WTC11 (cell line): ENCODE data around the gene XBP1. TPM values are rescaled to one million over a fixed set of nuclear protein-coding genes. Genes with fewer than 3 reads are reported as not detected.

Source experiments
- ATAC-seq: fragments of 200-7000 bp; cut with Tn5 transposase; 2 replicates; pipeline ENCODE4 v1.10.0; 2021; ENCODE audit warnings: mild to moderate bottlenecking, moderate library complexity
- CTCF ChIA-PET: fragments of 300-600 bp; sonication (Branson Sonifier 250); formaldehyde crosslinking; loops from one replicate; lab custom pipeline; 2021; ENCODE audit warnings: antibody characterized with exemption; lab: Charles Lee
- POLR2A ChIA-PET: fragments of 350-600 bp; sonication (Branson Sonifier 250); formaldehyde crosslinking; loops from one replicate; lab custom pipeline; 2021; ENCODE audit warnings: antibody characterized with exemption; lab: Charles Lee
- DNase-seq: peaks from one replicate; pipeline ENCODE4 v3.0.0; 2021; ENCODE audit warnings: low spot score
- H3K27ac Mint-ChIP-seq: 2 replicates; pipeline ENCODE4 v1.8.0; 2021; ENCODE audit warnings: mixed read lengths
- H3K27me3 Mint-ChIP-seq: 2 replicates; pipeline ENCODE4 v1.8.0; 2021; ENCODE audit warnings: low read depth, mild to moderate bottlenecking, moderate library complexity, mixed read lengths
- H3K36me3 Mint-ChIP-seq: 2 replicates; pipeline ENCODE4 v1.8.0; 2021; ENCODE audit warnings: mixed read lengths
- H3K4me1 Mint-ChIP-seq: 2 replicates; pipeline ENCODE4 v1.8.0; 2022; ENCODE audit warnings: mixed read lengths
- H3K4me3 Mint-ChIP-seq: 2 replicates; pipeline ENCODE4 v1.8.0; 2021; ENCODE audit warnings: mild to moderate bottlenecking, moderate library complexity, mixed read lengths
- H3K9me3 Mint-ChIP-seq: 2 replicates; pipeline ENCODE4 v1.8.0; 2021; ENCODE audit warnings: mixed read lengths
- CBFB ChIP-seq: sonication (generic); formaldehyde crosslinking; IDR thresholded peaks from 2 replicates; pipeline ENCODE4 v1.8.1; 2022; ENCODE audit warnings: mild to moderate bottlenecking, low read depth, missing genetic modification reagents
- ETV6 ChIP-seq: sonication (generic); formaldehyde crosslinking; IDR thresholded peaks from 2 replicates; pipeline ENCODE4 v1.8.1; 2022; ENCODE audit warnings: mild to moderate bottlenecking, missing genetic modification reagents
- RORB ChIP-seq: fragments of 250-450 bp; sonication (Bioruptor Pico); IDR thresholded peaks from 2 replicates; pipeline ENCODE4 v1.9.0; 2021; ENCODE audit warnings: mild to moderate bottlenecking
- TCF7 ChIP-seq: sonication (generic); formaldehyde crosslinking; IDR thresholded peaks from 2 replicates; pipeline ENCODE4 v1.8.0; 2022; ENCODE audit warnings: mild to moderate bottlenecking, low read depth, missing genetic modification reagents, moderate library complexity
- ZNF232 ChIP-seq: sonication (generic); formaldehyde crosslinking; IDR thresholded peaks from 2 replicates; pipeline ENCODE4 v1.8.0; 2022; ENCODE audit warnings: mild to moderate bottlenecking, missing genetic modification reagents
- ZNF396 ChIP-seq: fragments of 250-450 bp; sonication (Bioruptor Pico); IDR thresholded peaks from 2 replicates; pipeline ENCODE4 v1.8.0; 2021; ENCODE audit warnings: mild to moderate bottlenecking, moderate library complexity, borderline replicate concordance
- total RNA-seq: library from RNA; stranded (reverse); gene quantifications from 3 replicates; pipeline ENCODE4 v1.2.3, GENCODE V29; 2021
- TF ChIP-seq, protein P1 (sequence below): sonication (generic); formaldehyde crosslinking; IDR thresholded peaks from 2 replicates; pipeline ENCODE4 v1.8.1; 2023; ENCODE audit warnings: mild to moderate bottlenecking, missing genetic modification reagents, moderate library complexity
- TF ChIP-seq, protein P2 (sequence below): sonication (generic); formaldehyde crosslinking; IDR thresholded peaks from 2 replicates; pipeline ENCODE4 v1.8.0; 2022; ENCODE audit warnings: mild to moderate bottlenecking, missing genetic modification reagents
- TF ChIP-seq, protein P3 (sequence below): sonication (generic); formaldehyde crosslinking; IDR thresholded peaks from 2 replicates; pipeline ENCODE4 v1.8.1; 2023; ENCODE audit warnings: mild to moderate bottlenecking, missing genetic modification reagents, moderate library complexity
- TF ChIP-seq, protein P4 (sequence below): sonication (generic); formaldehyde crosslinking; conservative IDR thresholded peaks from 2 replicates; pipeline ENCODE4 v1.8.1; 2022; ENCODE audit warnings: mild to moderate bottlenecking, missing genetic modification reagents
- TF ChIP-seq, protein P5 (sequence below): sonication (generic); formaldehyde crosslinking; IDR thresholded peaks from 2 replicates; pipeline ENCODE4 v1.8.1; 2023; ENCODE audit warnings: mild to moderate bottlenecking, missing genetic modification reagents, borderline replicate concordance
- TF ChIP-seq, protein P6 (sequence below): sonication (generic); formaldehyde crosslinking; conservative IDR thresholded peaks from 2 replicates; pipeline ENCODE4 v1.8.1; 2023; ENCODE audit warnings: mild to moderate bottlenecking, low read depth, missing genetic modification reagents, moderate library complexity
- TF ChIP-seq, protein P7 (sequence below): sonication (generic); formaldehyde crosslinking; IDR thresholded peaks from 2 replicates; pipeline ENCODE4 v1.8.1; 2022; ENCODE audit warnings: missing genetic modification reagents, borderline replicate concordance
- TF ChIP-seq, protein P8 (sequence below): sonication (generic); formaldehyde crosslinking; IDR thresholded peaks from 2 replicates; pipeline ENCODE4 v1.8.0; 2022; ENCODE audit warnings: missing genetic modification reagents
- TF ChIP-seq, protein P9 (sequence below): fragments of 250-450 bp; sonication (Bioruptor Pico); conservative IDR thresholded peaks from 2 replicates; pipeline ENCODE4 v1.9.0; 2021; ENCODE audit warnings: mild to moderate bottlenecking

Gene XBP1
- total RNA-seq, 1 experiment from 2014 or later: 127 TPM

DNA sequence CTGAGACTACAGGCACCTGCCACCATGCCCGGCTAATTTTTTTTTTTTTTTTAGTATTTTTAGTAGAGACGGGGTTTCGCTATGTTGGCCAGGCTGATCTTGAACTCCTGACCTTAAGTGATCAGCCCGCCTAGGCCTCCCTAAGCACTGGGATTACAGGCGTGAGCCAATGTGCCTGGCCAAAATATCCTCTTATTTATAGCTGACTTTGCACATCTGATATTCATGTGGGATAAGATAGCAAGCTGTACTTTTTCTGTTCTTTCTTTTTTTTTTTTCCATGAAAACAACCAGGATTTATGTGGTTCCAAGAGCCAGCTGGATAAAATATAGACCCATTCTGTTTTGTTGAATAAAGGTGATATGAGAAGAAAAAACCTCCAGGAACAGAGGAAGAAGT is 12.1 kb upstream of the XBP1 start:
- POLR2A ChIA-PET: no interaction called here
- H3K4me1 Mint-ChIP-seq: peaks cover 13% of the 10 kb centered on the region
- TF ChIP-seq, protein P1, sequence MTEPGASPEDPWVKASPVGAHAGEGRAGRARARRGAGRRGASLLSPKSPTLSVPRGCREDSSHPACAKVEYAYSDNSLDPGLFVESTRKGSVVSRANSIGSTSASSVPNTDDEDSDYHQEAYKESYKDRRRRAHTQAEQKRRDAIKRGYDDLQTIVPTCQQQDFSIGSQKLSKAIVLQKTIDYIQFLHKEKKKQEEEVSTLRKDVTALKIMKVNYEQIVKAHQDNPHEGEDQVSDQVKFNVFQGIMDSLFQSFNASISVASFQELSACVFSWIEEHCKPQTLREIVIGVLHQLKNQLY (CRISPR knock-in tag): no peak
- TF ChIP-seq, protein P2, sequence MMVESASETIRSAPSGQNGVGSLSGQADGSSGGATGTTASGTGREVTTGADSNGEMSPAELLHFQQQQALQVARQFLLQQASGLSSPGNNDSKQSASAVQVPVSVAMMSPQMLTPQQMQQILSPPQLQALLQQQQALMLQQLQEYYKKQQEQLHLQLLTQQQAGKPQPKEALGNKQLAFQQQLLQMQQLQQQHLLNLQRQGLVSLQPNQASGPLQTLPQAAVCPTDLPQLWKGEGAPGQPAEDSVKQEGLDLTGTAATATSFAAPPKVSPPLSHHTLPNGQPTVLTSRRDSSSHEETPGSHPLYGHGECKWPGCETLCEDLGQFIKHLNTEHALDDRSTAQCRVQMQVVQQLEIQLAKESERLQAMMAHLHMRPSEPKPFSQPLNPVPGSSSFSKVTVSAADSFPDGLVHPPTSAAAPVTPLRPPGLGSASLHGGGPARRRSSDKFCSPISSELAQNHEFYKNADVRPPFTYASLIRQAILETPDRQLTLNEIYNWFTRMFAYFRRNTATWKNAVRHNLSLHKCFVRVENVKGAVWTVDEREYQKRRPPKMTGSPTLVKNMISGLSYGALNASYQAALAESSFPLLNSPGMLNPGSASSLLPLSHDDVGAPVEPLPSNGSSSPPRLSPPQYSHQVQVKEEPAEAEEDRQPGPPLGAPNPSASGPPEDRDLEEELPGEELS: no peak
- TF ChIP-seq, protein P3, sequence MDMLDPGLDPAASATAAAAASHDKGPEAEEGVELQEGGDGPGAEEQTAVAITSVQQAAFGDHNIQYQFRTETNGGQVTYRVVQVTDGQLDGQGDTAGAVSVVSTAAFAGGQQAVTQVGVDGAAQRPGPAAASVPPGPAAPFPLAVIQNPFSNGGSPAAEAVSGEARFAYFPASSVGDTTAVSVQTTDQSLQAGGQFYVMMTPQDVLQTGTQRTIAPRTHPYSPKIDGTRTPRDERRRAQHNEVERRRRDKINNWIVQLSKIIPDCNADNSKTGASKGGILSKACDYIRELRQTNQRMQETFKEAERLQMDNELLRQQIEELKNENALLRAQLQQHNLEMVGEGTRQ (CRISPR knock-in tag): no peak
- TF ChIP-seq ZNF232 (CRISPR knock-in tag) (no peak), ETV6 (CRISPR knock-in tag) (no peak), RORB (CRISPR knock-in tag) (no peak), TCF7 (CRISPR knock-in tag) (no peak), ZNF396 (CRISPR knock-in tag) (no peak), CBFB (CRISPR knock-in tag) (no peak)
- TF ChIP-seq, protein P4, sequence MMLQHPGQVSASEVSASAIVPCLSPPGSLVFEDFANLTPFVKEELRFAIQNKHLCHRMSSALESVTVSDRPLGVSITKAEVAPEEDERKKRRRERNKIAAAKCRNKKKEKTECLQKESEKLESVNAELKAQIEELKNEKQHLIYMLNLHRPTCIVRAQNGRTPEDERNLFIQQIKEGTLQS (CRISPR knock-in tag): no peak
- TF ChIP-seq, protein P5, sequence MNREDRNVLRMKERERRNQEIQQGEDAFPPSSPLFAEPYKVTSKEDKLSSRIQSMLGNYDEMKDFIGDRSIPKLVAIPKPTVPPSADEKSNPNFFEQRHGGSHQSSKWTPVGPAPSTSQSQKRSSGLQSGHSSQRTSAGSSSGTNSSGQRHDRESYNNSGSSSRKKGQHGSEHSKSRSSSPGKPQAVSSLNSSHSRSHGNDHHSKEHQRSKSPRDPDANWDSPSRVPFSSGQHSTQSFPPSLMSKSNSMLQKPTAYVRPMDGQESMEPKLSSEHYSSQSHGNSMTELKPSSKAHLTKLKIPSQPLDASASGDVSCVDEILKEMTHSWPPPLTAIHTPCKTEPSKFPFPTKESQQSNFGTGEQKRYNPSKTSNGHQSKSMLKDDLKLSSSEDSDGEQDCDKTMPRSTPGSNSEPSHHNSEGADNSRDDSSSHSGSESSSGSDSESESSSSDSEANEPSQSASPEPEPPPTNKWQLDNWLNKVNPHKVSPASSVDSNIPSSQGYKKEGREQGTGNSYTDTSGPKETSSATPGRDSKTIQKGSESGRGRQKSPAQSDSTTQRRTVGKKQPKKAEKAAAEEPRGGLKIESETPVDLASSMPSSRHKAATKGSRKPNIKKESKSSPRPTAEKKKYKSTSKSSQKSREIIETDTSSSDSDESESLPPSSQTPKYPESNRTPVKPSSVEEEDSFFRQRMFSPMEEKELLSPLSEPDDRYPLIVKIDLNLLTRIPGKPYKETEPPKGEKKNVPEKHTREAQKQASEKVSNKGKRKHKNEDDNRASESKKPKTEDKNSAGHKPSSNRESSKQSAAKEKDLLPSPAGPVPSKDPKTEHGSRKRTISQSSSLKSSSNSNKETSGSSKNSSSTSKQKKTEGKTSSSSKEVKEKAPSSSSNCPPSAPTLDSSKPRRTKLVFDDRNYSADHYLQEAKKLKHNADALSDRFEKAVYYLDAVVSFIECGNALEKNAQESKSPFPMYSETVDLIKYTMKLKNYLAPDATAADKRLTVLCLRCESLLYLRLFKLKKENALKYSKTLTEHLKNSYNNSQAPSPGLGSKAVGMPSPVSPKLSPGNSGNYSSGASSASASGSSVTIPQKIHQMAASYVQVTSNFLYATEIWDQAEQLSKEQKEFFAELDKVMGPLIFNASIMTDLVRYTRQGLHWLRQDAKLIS (CRISPR knock-in tag): no peak
- TF ChIP-seq, protein P6, sequence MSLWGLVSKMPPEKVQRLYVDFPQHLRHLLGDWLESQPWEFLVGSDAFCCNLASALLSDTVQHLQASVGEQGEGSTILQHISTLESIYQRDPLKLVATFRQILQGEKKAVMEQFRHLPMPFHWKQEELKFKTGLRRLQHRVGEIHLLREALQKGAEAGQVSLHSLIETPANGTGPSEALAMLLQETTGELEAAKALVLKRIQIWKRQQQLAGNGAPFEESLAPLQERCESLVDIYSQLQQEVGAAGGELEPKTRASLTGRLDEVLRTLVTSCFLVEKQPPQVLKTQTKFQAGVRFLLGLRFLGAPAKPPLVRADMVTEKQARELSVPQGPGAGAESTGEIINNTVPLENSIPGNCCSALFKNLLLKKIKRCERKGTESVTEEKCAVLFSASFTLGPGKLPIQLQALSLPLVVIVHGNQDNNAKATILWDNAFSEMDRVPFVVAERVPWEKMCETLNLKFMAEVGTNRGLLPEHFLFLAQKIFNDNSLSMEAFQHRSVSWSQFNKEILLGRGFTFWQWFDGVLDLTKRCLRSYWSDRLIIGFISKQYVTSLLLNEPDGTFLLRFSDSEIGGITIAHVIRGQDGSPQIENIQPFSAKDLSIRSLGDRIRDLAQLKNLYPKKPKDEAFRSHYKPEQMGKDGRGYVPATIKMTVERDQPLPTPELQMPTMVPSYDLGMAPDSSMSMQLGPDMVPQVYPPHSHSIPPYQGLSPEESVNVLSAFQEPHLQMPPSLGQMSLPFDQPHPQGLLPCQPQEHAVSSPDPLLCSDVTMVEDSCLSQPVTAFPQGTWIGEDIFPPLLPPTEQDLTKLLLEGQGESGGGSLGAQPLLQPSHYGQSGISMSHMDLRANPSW (CRISPR knock-in tag): no peak
- TF ChIP-seq, protein P7, sequence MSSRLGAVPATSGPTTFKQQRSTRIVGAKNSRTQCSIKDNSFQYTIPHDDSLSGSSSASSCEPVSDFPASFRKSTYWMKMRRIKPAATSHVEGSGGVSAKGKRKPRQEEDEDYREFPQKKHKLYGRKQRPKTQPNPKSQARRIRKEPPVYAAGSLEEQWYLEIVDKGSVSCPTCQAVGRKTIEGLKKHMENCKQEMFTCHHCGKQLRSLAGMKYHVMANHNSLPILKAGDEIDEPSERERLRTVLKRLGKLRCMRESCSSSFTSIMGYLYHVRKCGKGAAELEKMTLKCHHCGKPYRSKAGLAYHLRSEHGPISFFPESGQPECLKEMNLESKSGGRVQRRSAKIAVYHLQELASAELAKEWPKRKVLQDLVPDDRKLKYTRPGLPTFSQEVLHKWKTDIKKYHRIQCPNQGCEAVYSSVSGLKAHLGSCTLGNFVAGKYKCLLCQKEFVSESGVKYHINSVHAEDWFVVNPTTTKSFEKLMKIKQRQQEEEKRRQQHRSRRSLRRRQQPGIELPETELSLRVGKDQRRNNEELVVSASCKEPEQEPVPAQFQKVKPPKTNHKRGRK (CRISPR knock-in tag): no peak
- TF ChIP-seq, protein P8, sequence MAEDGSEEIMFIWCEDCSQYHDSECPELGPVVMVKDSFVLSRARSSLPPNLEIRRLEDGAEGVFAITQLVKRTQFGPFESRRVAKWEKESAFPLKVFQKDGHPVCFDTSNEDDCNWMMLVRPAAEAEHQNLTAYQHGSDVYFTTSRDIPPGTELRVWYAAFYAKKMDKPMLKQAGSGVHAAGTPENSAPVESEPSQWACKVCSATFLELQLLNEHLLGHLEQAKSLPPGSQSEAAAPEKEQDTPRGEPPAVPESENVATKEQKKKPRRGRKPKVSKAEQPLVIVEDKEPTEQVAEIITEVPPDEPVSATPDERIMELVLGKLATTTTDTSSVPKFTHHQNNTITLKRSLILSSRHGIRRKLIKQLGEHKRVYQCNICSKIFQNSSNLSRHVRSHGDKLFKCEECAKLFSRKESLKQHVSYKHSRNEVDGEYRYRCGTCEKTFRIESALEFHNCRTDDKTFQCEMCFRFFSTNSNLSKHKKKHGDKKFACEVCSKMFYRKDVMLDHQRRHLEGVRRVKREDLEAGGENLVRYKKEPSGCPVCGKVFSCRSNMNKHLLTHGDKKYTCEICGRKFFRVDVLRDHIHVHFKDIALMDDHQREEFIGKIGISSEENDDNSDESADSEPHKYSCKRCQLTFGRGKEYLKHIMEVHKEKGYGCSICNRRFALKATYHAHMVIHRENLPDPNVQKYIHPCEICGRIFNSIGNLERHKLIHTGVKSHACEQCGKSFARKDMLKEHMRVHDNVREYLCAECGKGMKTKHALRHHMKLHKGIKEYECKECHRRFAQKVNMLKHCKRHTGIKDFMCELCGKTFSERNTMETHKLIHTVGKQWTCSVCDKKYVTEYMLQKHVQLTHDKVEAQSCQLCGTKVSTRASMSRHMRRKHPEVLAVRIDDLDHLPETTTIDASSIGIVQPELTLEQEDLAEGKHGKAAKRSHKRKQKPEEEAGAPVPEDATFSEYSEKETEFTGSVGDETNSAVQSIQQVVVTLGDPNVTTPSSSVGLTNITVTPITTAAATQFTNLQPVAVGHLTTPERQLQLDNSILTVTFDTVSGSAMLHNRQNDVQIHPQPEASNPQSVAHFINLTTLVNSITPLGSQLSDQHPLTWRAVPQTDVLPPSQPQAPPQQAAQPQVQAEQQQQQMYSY (CRISPR knock-in tag): no peak
- TF ChIP-seq, protein P9, sequence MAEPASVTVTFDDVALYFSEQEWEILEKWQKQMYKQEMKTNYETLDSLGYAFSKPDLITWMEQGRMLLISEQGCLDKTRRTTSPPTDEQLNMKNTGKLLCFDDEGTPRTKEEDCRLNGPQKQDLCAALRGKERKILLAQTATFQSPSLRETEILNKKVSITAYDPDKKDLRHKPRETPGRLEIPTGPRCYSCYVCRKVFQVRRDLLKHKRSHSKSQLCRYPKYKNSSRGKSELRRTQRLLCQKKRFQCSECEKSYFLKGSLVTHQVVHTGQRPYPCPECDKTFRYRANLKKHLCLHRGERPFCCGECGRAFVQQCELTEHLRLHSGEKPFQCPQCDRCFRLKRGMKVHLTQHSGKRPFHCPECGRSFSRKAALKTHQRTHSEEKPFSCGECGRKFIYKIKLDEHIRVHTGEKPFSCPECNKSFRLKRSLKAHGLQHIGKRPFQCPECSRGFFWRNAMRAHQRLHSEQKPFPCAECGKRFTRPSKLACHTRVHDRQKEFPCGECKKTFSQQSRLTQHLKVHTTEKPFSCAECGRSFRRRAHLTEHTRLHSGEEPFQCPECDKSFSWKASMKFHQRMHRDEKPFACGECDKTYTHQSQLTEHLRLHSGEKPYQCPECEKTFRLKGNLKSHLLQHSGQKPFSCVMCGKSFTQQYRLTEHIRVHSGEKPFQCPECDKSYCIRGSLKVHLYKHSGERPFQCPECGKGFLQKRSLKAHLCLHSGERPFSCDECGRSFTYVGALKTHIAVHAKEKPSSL (CRISPR knock-in tag): no peak
- H3K4me3 Mint-ChIP-seq: no peak overlapping the region
- peak overlapping the region; percentile 26; the same call in 1 of the 2 replicates for H3K27ac Mint-ChIP-seq
- no peaks in the 10 kb centered on the region for H3K9me3 Mint-ChIP-seq
- ATAC-seq: no peak
- 0 out of 2 replicates have a peak, but pooled peaks cover 5% of the 10 kb centered on the region for H3K36me3 Mint-ChIP-seq
- no peaks in the 10 kb centered on the region for H3K27me3 Mint-ChIP-seq
- CTCF ChIA-PET: no interaction called here
- DNase-seq: no peak
